ENCODE measurements around the gene THBS2.
"Not testable (repeated sequence)": the region's sequence is repeated elsewhere in the genome, so short reads cannot be mapped to it uniquely, and the experiment has no call there.

THBS2 gene

DNA sequence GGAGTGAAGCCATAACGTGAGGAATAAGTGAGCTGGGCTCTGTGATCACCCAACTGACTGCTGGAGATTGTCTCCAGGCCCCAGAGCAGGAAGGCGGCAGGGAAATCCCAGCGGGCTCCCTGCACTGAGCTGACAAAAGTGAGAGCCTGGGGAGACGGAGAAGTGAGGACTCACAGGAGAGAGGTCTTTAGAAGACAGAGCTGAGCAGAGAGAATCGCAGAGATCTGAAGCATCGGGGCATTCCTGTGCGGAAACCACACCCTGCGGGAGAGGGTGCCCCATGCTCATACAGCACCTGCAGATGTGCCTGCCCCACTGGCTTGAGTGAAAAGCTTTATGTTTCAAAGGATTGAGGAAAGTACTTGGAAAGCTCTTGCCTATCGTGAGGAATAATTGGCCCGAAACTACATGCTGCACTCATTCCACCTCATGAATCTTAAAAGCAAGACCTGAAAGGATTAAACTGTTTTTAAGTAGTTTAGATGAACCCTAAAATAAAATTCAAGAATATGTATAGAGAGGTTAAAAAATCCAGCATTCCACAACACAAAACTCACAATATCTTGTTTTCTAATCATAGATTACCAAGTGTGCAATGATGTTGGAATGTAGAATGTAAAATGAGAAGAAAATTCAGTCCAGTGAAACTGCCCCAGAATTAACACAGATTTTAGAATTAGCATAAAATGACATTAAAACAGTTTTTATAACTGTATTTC, 17.7 kb upstream of the THBS2 start:
- DNase-seq: no peak

DNA sequence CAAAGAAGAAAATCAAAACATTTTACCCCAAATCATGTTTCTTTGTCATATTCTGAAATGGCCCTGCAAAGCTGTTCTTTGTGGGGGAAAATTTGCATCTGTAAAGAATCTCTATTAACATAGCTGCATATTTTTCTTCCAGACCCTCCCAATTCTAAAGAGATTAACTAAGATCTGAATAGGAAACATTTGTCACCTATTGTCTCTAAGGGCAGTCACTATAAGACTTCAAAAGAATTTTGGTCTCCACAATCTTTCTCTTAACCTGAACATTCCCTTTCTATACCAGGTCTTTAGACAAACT, 16.4 kb upstream of the THBS2 start:
- not testable (repeated sequence) for DNase-seq

DNA sequence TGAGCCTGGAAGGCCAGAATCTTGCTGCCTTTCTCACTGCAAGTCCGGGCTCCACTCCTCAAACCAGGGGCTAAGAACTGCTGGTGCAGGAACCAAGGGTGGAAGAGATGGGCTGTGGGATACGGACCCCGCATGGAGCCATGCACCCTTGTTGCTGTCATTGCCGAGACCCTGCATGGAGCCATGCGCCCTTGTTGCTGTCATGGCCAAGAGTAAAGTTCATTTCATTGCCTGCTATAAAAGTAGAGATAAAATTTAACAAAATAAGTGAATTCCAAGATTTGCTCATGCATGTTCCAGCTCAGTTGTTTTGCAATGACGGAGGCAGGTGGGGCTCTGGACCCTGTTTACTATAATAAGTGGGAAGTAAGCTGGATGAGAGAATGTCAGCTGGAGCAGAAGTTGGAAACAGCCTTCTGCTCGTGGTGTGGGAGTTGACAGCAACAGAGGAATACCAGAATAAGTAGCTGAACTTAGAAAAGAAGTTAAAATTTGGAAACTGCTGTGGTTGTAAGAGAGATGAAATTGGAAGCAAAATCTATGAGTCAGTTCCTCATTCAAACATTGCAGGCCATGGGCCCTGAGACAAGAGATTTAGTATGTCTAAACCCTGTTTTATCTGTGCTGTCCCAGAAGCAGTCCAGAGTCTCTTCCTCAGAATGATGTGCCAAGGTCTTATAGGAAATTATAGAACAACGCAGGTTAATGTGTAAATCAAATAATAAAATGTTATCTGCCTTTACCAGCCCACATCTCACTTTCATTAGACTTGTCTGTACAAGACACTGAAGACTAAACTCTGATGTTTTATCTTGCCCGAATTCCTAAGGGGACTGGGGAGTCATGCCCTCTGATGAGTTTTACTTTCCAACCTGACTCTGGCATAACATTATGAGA, 15.8 kb upstream of the THBS2 start:
- DNase-seq: peak; percentile 30

DNA sequence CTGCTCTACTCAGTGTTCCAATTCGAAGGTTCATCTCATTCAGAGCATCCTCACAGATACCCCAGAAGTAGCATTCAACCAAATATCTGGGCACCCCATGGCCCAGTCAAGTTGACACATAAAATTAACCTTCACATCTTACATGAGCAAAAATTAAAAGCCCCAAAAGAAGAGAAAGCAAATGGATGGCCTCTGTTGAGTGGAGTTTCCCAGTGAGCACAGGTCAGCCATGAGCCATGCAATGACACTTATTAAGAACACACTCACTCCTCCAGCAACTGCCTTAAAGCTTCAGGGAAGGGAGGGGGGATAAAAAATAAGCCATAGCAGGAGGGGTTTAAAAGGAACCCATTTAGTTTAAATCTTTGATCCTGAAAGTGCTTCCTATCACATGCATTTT, 14.6 kb upstream of the THBS2 start:
- no peak for DNase-seq

DNA sequence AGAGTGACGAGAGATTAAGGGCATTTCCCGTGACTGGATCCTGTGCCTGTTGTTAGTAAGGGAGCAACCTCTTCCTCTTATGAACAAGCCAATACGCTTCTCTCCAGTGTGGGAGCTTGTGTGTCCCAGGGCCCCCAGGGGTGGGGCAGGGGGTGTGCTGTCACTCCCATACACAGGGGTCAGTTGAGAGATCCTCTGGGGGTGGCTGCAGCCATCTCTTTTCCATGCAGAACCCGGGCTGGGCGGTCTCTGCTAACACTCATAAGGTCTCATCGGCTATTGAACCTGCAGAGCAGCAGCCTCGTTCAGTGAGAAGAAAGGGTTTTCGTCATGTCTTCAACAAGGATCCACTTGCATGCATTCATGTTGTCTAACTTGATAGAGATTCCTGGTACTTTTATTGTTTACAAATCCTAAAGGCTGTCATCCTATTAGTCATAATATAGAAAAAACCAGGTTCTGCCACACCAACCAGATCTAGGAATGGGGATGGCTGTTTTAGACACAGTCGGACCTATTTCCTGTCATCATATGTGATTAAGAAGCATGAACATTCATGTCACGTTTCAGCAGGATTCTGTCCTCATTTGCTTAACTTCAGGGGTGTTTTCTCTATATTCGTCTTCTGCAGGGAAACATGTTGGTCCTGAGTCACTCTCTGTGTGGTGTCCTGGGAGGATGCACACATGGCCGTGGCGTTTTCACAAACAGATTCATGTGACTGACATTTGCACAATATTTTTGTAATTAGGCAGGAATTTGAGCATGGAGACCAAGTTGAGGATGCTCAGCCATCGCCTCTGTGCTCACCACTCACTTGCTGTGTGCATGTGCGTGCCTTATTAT, 13.3 kb upstream of the THBS2 start:
- no peak for DNase-seq

DNA sequence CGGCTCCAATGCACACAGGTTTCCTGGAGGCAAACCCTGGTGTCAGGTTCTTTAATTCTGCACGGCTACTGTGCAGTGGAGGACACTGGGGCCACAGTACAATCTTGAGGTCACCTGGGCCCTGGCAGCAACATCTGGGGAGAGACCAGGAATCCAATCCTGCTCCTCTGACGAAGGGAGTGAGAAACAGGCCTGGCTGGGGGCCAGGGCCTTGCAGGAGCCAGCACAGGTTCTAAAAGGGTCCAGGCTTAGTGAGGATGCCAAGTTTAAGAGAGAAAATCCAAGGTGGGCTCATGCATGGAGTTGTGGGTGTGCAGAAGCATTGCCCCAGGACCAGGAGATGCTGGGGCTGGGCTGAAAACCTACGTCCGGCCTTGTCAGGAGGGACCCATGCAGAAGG, 12.6 kb upstream of the THBS2 start:
- DNase-seq: no peak

DNA sequence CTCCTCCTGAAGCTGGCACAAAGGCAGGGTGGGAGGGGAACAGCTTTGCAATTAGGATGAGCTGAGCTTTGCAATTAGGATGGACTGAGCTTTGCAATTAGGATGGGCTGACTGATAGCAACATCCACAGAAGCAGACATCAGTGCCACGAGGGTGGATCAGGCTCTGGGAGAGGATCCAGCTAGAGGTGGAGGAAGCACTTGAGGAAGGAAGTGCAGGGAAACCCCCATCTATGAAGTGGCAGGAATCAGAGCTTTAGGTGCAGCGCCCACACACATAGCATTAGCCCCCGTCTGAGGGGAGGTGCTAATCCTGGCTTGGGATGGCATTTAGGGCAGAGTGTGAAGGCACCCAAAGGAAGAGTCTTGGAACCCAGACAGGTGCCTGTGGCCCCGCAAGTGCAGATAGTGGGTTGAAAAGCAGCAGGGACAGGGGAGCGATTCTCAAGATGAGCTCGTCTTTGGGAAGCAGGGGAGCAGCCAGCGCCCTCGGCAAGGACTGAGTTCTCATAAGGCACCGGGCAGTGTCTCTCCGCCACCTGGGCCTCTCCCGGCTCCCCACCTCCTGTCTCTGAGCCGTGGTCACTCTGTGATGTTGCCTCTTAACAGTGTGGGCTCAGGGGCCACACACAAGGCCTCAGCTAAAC, 12.0 kb upstream of the THBS2 start:
- DNase-seq: no peak

DNA sequence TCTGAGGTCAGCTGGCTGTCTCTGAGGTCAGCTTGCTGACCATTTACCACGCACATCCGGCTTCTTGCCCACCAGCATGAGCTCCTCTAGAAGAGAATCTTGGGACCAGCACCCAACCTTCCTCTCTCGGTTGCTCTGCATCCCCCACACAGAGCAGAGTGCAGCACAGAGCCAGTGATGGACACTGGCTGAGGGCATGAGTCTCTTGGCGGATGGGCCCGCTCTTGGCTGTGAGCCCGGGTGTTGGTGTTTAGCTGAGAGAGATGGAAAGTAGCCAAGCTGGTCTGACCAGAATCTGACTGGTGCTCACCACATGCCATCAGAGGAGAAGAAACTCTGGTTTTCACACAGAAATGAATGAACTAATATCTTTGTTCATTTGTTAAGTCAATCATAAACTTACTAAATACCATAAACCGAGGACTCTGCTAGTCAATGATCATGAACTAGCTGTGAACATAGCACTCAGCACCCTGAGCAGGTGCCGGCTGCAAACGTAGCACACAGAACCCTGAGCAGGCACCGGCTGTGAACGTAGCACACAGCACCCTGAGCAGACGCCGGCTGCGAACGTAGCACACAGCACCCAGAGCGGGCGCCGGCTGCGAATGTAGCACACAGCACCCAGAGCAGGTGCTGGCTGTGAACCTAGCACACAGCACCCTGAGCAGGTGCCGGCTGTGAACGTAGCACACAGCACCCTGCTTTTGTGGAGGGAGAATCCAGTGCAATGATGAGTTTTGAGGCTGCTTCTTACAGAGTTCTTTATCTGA, 10.4 kb upstream of the THBS2 start:
- DNase-seq: peak; percentile 45

DNA sequence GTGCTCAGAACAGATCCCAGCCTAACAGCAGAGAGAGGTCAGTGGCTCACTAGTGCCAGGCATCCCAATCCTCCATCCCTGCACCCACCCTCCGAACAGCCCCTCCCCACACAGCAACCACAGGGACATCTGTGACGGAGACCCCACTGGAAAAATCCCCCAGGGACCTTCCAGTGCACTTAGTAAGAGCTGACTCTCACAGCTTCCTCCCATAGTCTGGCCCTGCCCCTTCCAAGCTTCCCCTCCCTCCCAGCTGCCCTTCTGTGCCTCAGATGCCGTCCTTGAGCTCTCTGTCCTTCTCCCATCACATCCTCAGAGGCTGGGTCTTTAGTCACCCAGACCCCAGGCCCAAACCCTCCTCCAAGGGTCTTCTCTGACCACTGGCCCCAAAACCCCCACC, 9.7 kb upstream of the THBS2 start:
- no peak for DNase-seq

DNA sequence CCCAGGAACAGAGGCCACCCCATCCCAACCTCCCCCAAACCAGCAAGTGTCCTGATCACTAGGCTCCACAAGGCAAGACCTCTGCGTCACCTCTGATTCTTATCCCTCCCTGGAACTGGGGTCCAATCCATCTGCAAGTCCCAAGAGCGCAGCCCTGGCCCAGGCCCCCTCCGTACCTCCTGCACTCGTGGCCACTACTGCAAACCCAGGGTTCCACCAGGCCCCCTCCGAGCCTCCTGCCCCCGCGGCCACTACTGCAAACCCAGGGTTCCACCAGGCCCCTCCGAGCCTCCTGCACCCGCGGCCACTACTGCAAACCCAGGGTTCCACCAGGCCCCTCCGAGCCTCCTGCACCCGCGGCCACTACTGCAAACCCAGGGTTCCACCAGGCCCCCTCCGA, 9.0 kb upstream of the THBS2 start:
- not testable (repeated sequence) for DNase-seq

DNA sequence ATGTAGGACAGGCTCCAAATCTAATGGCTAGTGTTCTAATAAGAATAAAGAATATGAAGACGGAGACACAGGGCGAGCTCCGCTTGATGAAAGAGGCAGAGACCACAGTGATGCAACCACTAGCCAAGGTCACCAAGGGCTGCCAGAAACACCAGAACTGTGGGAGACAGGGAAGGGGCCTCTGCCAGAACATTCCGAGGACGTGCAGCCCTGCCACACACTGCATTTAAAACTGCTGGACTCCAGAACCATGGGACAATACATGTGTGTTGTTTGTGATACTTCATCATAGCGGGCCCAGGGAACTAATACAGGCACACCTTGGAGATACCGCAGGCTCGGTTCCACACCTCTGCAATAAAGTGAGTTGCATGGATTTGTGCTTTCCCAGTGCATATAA, 2.9 kb upstream of the THBS2 start:
- DNase-seq: no peak

DNA sequence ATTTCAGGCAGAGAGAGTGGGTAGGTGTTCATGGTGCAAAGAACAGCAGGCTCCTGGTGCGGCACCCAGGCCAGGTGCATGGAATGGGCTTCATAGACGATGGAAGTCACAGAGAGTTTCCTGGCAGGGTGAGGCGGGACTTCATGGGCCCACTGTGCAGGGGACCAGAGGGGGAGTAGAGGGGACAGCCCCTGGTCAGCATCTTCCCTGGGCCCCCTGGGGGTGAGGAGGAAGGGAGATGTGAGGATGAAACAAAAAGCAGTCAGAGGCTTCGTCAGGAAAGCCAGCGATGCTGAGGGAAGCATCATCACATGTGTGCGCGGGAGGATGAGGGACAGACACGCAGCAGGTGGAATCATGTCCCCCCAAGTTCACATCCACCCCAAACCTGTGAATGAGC, 2.4 kb upstream of the THBS2 start:
- DNase-seq: no peak

DNA sequence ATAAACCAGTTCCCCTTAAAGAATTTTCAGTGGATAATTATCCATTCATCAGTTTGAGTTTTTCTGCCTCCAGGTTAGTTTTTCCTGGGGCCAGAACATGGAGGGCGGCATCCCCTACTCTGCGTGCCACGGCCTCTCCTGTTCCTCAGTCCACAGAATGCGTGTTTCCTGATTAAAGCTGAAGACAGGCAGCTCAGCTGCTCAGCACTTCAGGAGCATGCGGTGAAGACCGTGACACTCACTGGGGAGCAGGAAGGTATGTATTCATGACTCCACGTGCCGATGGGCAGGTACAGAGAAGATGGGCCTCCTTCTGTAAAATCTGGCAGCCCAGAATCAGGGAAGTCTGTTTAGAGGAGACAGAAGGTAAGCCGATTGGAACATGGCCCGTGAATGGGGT, 2.0 kb upstream of the THBS2 start:
- no peak for DNase-seq

DNA sequence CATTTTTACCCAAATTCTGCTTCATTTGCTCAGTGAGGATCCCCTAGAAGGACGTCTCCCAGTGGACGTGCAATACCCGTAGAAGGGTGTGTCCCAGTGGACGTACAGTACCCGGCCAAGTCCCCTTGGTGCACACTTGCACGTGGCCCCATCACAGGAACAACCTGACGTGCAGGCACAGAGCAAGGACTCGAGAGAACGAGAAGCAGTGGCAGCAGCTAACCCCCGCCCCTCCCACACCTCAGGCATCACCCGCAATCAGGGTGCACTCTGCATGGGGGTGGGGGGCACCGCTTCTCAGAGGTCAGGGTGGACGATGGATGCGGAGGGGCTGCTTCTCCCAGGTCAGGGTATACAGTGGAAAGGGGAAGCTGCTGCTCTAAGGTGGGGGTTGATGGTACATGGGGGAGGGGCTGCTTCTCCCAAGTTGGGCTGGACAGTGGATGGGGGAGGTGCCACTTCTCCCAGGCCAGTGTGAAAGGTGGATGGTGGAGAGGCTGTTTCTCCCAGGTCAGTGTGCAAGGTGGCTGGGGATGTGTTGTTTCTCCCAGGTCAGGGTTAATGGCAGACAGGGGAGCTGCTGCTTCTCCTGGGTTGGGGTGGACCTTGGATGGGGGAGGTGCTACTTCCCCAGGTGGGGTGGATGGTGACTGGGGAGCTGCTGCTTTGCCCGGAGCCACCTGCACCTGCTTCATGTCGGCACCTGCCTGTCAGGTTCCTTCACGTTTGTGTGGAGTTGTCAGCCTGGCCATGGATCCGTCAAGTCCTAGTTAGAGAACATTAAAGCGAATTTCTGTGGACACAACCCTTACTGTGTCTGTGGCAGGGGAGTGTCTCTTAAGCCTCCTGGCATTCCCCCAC, 1.0 kb upstream of the THBS2 start:
- DNase-seq: no peak

DNA sequence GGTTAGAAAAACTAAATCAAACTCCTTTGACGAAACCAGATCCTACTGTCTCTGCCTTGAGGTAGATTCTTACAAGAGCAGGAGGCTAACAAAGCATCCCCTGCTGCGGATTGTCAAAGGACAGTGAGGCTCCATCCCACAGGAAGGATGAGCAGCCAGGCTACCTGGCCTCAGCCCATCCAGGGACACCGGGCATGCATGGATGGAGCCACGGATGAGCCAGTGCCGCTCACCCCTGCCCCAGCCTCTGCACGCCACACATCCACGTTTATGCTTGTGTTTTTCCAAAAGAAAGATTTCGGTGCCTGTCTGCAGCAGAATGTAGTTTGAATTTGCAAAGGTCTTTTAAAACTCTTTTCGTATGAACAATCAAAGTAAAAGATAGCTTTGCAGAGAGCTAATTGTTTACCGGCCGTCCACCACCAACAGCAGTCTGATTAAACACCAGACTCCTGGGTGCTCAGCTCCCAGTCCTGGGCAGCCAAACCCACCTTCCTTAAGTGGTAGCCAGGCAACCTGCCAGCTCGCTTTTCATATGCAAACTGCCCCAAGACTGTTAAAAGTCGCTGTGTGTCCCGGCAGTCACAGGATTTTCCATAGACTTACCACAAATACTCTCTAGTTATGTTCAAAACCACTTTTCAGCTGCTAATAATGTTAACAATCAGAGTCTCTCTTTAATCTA, 999 bp downstream of the THBS2 start:
- no peak for DNase-seq

DNA sequence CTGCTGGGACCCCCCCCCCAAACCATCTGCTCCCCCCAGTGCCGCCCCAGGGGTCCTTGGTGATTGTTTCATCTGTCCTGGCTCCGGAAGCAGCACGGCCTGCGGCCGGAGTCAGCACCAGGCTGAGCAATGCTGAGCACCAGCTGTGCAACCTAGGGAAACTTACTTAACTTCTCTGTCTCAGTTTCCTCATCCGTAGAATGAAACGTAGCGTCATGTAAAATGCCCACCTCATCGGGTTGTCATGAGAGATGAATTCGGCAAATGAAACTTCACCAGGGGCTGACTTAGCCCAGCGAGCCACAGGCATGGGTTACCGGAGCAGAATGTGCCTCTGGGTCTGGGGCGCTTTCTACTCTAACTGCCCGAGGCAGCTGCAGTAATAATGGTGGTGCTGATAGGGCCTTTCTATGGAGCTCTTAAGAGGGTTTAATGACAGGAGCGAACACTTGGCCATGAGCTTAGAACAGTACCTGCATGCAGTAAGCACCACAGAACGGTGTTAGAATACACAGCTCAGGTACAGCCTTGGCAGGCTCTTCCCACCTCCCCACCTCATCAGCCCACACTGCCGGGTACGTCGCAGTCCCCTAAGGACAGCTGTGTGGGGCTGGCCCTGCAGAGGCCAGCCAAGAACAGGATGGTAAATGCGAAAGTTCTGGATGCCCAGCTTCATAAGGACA, 1.7 kb downstream of the THBS2 start:
- DNase-seq: no peak

DNA sequence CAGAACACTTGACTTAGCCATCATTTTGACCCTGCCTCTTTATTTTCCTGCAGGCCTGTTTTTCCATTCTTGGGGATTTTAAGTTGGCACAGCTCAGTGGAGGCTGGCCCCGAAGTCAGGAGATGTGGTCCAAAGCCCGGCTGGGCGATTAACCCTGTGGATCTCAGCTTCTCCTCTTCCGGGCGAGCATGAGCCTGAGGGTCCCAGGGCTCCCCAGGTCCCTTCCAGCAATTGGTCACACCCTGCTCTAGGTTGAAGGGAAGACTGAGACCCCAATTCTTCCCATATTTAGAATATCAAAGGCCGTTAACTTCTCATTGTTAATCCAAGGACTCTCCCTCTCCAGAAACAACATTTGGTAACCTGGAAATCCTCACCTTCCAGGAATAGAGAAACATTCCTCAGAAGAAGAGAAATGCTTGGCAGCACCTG, 2.3 kb downstream of the THBS2 start:
- DNase-seq: no peak

DNA sequence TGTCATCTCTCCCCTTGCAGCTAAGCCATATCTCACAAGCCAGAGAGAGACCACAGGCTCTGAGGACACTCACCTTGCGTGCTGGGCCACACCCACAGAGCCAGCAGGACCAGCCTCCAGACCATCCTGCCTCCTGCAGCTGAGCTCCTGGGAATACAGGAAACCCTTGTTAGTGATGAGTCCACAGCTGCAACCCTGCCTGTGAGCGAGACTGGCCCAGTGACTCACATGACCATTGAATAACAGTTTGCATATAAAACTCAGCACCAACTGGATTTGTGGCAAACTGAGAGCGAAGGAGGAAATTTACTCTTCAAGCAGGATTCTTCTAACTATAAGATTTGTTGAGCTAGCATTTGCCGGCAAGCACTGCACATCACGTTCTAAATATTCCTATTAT, 3.0 kb downstream of the THBS2 start:
- peak; percentile 24 for DNase-seq

DNA sequence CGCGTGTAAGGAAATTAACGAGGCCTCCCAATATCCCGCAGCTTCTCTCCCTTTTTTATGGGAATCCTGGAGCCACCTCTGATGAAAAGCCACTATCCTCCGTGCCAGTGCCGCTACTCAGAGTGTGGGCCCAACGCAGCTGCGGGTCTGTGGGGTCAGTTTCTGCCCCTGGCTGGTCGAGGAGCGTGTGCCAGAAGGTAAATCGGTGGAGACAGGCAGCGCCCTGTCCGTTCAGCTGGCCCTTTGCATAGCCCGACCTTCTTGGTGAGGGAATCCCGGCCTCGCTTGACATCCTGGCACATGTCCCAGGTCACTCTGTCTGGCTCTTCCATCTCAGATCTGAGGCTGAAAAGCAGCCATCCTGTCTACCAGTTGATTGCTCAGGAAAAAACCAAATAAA, 4.6 kb downstream of the THBS2 start:
- DNase-seq: no peak

DNA sequence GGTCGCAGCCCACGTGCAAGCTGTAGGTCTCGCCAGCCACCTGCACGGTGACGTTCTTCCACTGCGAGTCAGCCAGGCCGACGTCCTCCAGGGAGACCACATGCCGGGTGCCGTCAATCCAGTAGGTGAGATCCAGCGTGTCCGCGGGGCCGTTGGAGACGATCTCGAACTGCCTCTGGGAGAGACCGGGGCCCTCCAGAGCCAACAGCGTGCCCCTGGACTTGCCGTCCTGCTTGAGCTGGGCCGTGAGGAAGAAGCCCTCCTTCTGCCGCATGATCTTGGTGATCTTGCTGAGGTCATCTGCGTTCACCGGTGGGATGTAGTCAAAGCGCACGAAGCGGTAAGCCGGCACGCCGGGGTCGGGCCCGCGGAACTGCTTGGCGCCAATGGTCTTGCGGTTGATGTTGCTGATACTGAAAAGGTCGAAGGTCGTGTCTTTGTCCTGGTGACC, 5.1 kb downstream of the THBS2 start:
- DNase-seq: peak; percentile 59
